Naive thymus-derived CD4-positive, alpha-beta T cell (primary cell): ENCODE measurements around the gene HIVEP3. TPM values are rescaled to one million over a fixed set of nuclear protein-coding genes. Genes with fewer than 3 reads are reported as not detected.
"Not testable (repeated sequence)": the region's sequence is repeated elsewhere in the genome, so short reads cannot be mapped to it uniquely, and the experiment has no call there.

Experiments
- ATAC-seq: fragments of 150-1000 bp; cut with Tn5 transposase; 2 replicates; pipeline ENCODE4 v1.10.0; 2021; ENCODE audit warnings: mild to moderate bottlenecking, moderate library complexity
- CTCF ChIA-PET: fragments of 350-600 bp; sonication (Branson Sonifier 250); formaldehyde crosslinking; loops from one replicate; lab custom pipeline; 2021; ENCODE audit warnings: antibody characterized with exemption; lab: Charles Lee
- POLR2A ChIA-PET: fragments of 350-600 bp; sonication (Branson Sonifier 250); formaldehyde crosslinking; loops from one replicate; lab custom pipeline; 2021; ENCODE audit warnings: antibody characterized with exemption, inconsistent platforms; lab: Charles Lee
- DNase-seq, 9 donors: peaks; one replicate each; pipeline versions ENCODE4 v3.0.0 to v3.0.0-alpha.2; 2020 to 2022; ENCODE audit warnings: mixed read lengths in 1 of 9
- H3K27ac ChIP-seq: one replicate; pipeline ENCODE4 v1.7.0; 2013; ENCODE audit warnings: mild to moderate bottlenecking, low read depth, low read length, moderate library complexity
- H3K27me3 ChIP-seq, 2 donors: one replicate each; pipeline ENCODE4 v1.7.0; 2013; ENCODE audit warnings: low read length in 2 of 2, mild to moderate bottlenecking in 2 of 2, moderate library complexity in 2 of 2; ENCODE audit not compliant: control insufficient read depth in 2 of 2, insufficient read depth in 2 of 2
- H3K36me3 ChIP-seq, 3 experiments: 1 replicate in 2 of 3; 2 replicates in 1 of 3; pipeline ENCODE4 v1.7.0; 2013; ENCODE audit warnings: low read length in 3 of 3, mild to moderate bottlenecking in 3 of 3, moderate library complexity in 1 of 3; ENCODE audit not compliant: insufficient read depth in 3 of 3, control insufficient read depth in 2 of 3
- H3K4me1 ChIP-seq, 2 donors: one replicate each; pipeline ENCODE4 v1.7.0; 2013; ENCODE audit warnings: low read length in 2 of 2, mild to moderate bottlenecking in 2 of 2, moderate library complexity in 1 of 2; ENCODE audit not compliant: control insufficient read depth in 2 of 2, insufficient read depth in 2 of 2
- H3K4me3 ChIP-seq: 2 replicates; pipeline ENCODE4 v1.7.0; 2013; ENCODE audit warnings: mild to moderate bottlenecking, low read length
- H3K9me3 ChIP-seq, 3 experiments: 1 replicate in 2 of 3; 2 replicates in 1 of 3; pipeline ENCODE4 v1.7.0; 2013; ENCODE audit warnings: low read length in 3 of 3; ENCODE audit not compliant: control insufficient read depth in 2 of 3
- H3K27ac Mint-ChIP-seq, 9 donors: one replicate each; pipeline ENCODE4 v1.8.0; 2020 to 2022; ENCODE audit warnings: mixed read lengths in 9 of 9, mild to moderate bottlenecking in 8 of 9, moderate library complexity in 5 of 9, inconsistent platforms in 2 of 9
- H3K27me3 Mint-ChIP-seq, 5 donors: one replicate each; pipeline ENCODE4 v1.8.0; 2021 to 2022; ENCODE audit warnings: mixed read lengths in 5 of 5, mild to moderate bottlenecking in 1 of 5
- H3K36me3 Mint-ChIP-seq, 5 donors: one replicate each; pipeline ENCODE4 v1.8.0; 2020 to 2022; ENCODE audit warnings: mixed read lengths in 5 of 5, mild to moderate bottlenecking in 3 of 5, inconsistent platforms in 1 of 5
- H3K4me1 Mint-ChIP-seq, 7 donors: one replicate each; pipeline ENCODE4 v1.8.0; 2020 to 2022; ENCODE audit warnings: mixed read lengths in 7 of 7, mild to moderate bottlenecking in 3 of 7, inconsistent platforms in 1 of 7
- H3K4me3 Mint-ChIP-seq, 10 donors: one replicate each; pipeline ENCODE4 v1.8.0; 2020 to 2022; ENCODE audit warnings: mild to moderate bottlenecking in 10 of 10, mixed read lengths in 10 of 10, moderate library complexity in 6 of 10, inconsistent platforms in 2 of 10
- H3K9me3 Mint-ChIP-seq, 11 donors: one replicate each; pipeline ENCODE4 v1.8.0; 2020 to 2022; ENCODE audit warnings: mixed read lengths in 11 of 11, mild to moderate bottlenecking in 4 of 11, inconsistent platforms in 1 of 11, moderate library complexity in 1 of 11
- intact Hi-C, 2 donors: fragments of 100-400 bp; cut with micrococcal nuclease; formaldehyde crosslinking; loops; one replicate each; pipeline ENCODE4 v1.15.1; 2023
- polyA plus RNA-seq, 2 donors: library from polyadenylated mRNA; unstranded; fragments of 300-500 nt; fragmentation: Illumina TruSeq; gene quantifications; one replicate each; pipeline ENCODE4 v1.2.3, GENCODE V29; 2021
- total RNA-seq, 6 experiments: library from RNA in 5 of 6; stranded (reverse) in 5 of 6; gene quantifications; 1 replicate in 5 of 6; 2 replicates in 1 of 6; pipeline ENCODE4 v1.2.3 and lab custom pipeline; 2021 to 2026

The HIVEP3 gene
- total and polyA plus RNA-seq, 7 experiments from 2014 or later: 4.3 to 19.1 (median 7.0) TPM

DNA sequence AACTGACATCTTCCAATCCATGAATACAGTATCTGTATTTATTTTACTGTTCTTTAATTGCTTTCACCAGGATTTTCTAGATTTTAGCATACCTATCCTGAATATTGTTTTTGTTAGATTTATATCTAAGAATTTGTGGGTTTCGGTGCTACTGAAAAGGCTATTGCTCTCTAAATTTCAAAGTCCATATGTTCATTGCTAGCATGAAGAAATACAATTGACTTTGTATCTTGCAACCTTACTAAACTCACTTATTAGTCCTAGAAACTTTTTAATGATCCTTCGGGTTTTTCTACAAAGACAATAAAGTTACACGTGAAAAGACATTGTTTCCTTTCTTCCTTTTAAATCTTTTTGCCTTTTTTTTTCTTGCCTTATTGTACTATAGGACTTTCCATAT, 12.9 kb upstream of the HIVEP3 start:
- Histone ChIP-seq H3K27ac (no peak overlapping the region), H3K4me1 (no peaks in the 10 kb centered on the region), H3K27me3 (no peaks in the 10 kb centered on the region), H3K9me3 (no peaks in the 10 kb centered on the region), H3K36me3 (no peaks in the 10 kb centered on the region), H3K4me3 (no peak overlapping the region)
- POLR2A ChIA-PET: no interaction called here
- peaks cover 0 to 42% (median 0%) of the 10 kb centered on the region in 5 donors for H3K27me3 Mint-ChIP-seq
- no peak overlapping the region for H3K27ac Mint-ChIP-seq
- DNase-seq (no peak), ATAC-seq (no peak)
- intact Hi-C loops: loop anchor here in 1 of 2 donors (10.0 kb wide), 1 partner anchor 53 kb away; no protein-coding TSS in a partner anchor
- H3K4me1 Mint-ChIP-seq: peaks cover 0 to 9% (median 0%) of the 10 kb centered on the region in 7 donors
- H3K4me3 Mint-ChIP-seq: no peak overlapping the region
- peaks cover 0 to 11% (median 0%) of the 10 kb centered on the region in 5 donors for H3K36me3 Mint-ChIP-seq
- H3K9me3 Mint-ChIP-seq: peaks cover 0 to 6% (median 0%) of the 10 kb centered on the region in 11 donors
- CTCF ChIA-PET: no interaction called here

DNA sequence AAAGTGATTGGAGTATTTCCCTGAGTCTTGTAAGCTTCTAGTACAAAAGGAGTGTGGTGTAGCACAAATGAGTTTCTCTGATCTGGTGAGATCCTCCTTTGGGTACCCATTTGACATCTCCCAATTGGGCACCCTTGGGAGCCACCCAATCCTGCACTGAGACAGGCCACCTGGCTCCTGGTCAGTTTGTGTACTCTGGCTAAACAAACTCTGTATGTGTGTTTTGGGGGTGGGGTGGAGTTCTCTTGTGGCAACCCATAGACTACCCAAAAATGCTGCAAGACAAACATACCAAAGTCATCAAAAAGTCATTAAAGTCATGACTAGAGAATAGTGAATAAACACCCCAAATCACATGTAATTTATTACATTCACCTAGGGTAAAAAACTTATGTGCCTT, 8.4 kb upstream of the HIVEP3 start:
- Mint-ChIP-seq H3K4me1 (peaks cover 0 to 5% (median 0%) of the 10 kb centered on the region in 7 donors), H3K36me3 (no peaks in the 10 kb centered on the region), H3K27me3 (peaks cover 0 to 50% (median 0%) of the 10 kb centered on the region in 5 donors), H3K4me3 (no peak overlapping the region), H3K27ac (no peak overlapping the region), H3K9me3 (peaks cover 0 to 5% (median 0%) of the 10 kb centered on the region in 11 donors)
- no peaks in the 10 kb centered on the region for H3K36me3 ChIP-seq
- DNase-seq (no peak), ATAC-seq (no peak)
- ChIA-PET POLR2A (no interaction called here), CTCF (interaction anchor here (0.6 kb wide), 1 partner anchor 125 kb away, joined by 6 read pairs; no protein-coding TSS in a partner anchor)
- no peaks in the 10 kb centered on the region for H3K9me3 ChIP-seq
- no peak overlapping the region for H3K4me3 ChIP-seq
- no peaks in the 10 kb centered on the region for H3K27me3 ChIP-seq
- intact Hi-C loops: no loop called here
- no peaks in the 10 kb centered on the region for H3K4me1 ChIP-seq
- no peak overlapping the region for H3K27ac ChIP-seq

DNA sequence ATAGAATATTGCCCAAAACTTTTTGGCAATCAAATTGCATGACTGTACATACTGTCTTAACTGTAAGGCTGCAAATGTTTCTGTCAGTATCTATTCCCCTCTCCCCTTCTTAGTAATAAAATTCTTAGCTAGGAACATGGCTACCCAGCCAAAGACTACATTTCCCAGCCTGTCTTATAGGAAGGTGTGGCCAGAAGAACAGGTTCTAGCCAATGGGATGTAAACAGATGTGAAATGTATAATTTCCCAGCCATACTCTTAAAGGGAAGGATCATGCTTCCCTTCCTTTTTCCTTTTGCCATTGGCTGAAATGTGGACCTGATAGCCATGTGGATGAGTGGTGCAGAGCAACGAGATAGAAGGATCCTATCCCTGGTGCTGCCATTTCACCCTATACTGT, 7.0 kb upstream of the HIVEP3 start:
- Mint-ChIP-seq H3K27me3 (peaks cover 0 to 48% (median 0%) of the 10 kb centered on the region in 5 donors), H3K9me3 (peaks cover 0 to 12% (median 0%) of the 10 kb centered on the region in 11 donors)

DNA sequence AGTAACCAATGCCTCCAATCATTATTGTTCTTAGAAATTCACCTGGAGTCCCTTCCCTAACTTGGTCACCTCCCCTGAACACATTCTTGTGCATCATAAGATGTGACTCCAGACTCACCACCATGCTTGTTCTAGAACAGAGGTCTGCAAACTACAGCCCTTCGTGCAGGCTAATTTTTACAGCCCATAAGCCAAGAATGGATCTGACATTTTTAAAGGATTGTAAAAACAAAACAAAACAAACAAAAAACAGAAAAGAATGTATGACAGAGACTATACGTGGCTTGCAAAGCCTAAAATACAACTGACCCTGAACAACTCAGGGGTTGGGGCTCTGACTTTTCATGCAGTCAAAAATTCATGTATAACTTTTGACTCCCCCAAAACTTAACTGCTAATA, 6.2 kb upstream of the HIVEP3 start:
- peaks cover 0 to 4% (median 0%) of the 10 kb centered on the region in 5 donors for H3K36me3 Mint-ChIP-seq
- Histone ChIP-seq H3K4me3 (no peak overlapping the region), H3K27ac (no peak overlapping the region), H3K27me3 (no peaks in the 10 kb centered on the region), H3K4me1 (peaks cover 6 to 9% of the 10 kb centered on the region in 2 donors), H3K9me3 (no peaks in the 10 kb centered on the region), H3K36me3 (no peaks in the 10 kb centered on the region)
- DNase-seq (no peak), ATAC-seq (no peak)
- intact Hi-C loops: no loop called here
- POLR2A ChIA-PET: no interaction called here
- peaks cover 0 to 12% (median 0%) of the 10 kb centered on the region in 11 donors for H3K9me3 Mint-ChIP-seq
- CTCF ChIA-PET: no interaction called here
- H3K4me3 Mint-ChIP-seq: no peak overlapping the region
- peaks cover 1 to 16% (median 11%) of the 10 kb centered on the region in 7 donors for H3K4me1 Mint-ChIP-seq
- H3K27ac Mint-ChIP-seq: peak overlapping the region in 1 of 9 donors; percentile 3
- H3K27me3 Mint-ChIP-seq: peaks cover 0 to 43% (median 0%) of the 10 kb centered on the region in 5 donors

More for the DNA sequence above, 7.0 kb upstream of the HIVEP3 start:
- H3K4me3 ChIP-seq: no peak overlapping the region
- no peaks in the 10 kb centered on the region for H3K36me3 ChIP-seq
- H3K27me3 ChIP-seq: no peaks in the 10 kb centered on the region
- DNase-seq: no peak
- no peak for ATAC-seq
- POLR2A ChIA-PET: interaction anchor here (1.1 to 1.3 kb wide), 2 partner anchors 10 to 531 kb away, joined by 3 to 4 read pairs; no protein-coding TSS in a partner anchor
- peaks cover 0 to 2% of the 10 kb centered on the region in 2 donors for H3K4me1 ChIP-seq
- H3K4me1 Mint-ChIP-seq: peaks cover 0 to 8% (median 3%) of the 10 kb centered on the region in 7 donors
- CTCF ChIA-PET: no interaction called here
- intact Hi-C loops: no loop called here
- H3K27ac Mint-ChIP-seq: no peak overlapping the region
- H3K9me3 ChIP-seq: no peaks in the 10 kb centered on the region
- no peak overlapping the region for H3K27ac ChIP-seq
- H3K36me3 Mint-ChIP-seq: peaks cover 0 to 4% (median 0%) of the 10 kb centered on the region in 5 donors
- H3K4me3 Mint-ChIP-seq: no peak overlapping the region

DNA sequence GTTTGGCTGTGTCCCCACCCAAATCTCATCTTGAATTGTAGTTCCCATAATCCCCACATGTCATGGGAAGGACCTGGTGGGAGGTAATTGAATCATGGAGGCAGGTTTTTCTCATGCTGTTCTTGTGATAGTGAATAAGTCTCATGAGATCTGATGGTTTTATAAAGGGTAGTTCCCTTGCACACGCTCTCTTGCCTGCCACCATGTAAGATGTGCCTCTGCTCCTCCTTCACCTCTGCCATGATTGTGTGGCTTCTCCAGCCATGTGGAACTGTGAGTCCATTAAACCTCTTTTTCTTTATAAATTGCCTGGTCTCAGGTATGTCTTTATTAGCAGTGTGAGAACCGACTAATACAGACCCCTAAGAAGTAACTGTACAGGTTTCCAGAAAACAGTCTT, 2.5 kb upstream of the HIVEP3 start:
- ATAC-seq, CTCF ChIA-PET, DNase-seq, H3K36me3 ChIP-seq, H3K9me3 ChIP-seq, intact Hi-C loops, H3K4me3 ChIP-seq, H3K27ac ChIP-seq, H3K27me3 ChIP-seq, H3K36me3 Mint-ChIP-seq: not testable (repeated sequence)
- Mint-ChIP-seq H3K4me3 (peak overlapping the region in 3 of 10 donors; percentile 66 to 97 (median 92)), H3K9me3 (peaks cover 0 to 12% (median 0%) of the 10 kb centered on the region in 11 donors), H3K27ac (peak overlapping the region in 5 of 9 donors; percentile 60 to 94 (median 84)), H3K27me3 (peaks cover 0 to 20% (median 0%) of the 10 kb centered on the region in 5 donors), H3K4me1 (peaks cover 26 to 48% (median 44%) of the 10 kb centered on the region in 7 donors)
- POLR2A ChIA-PET: interaction anchor here (12.7 kb wide), 1 partner anchor 23 kb away, joined by 344 read pairs; no protein-coding TSS in a partner anchor
- peaks cover 34 to 40% of the 10 kb centered on the region in 2 donors for H3K4me1 ChIP-seq

DNA sequence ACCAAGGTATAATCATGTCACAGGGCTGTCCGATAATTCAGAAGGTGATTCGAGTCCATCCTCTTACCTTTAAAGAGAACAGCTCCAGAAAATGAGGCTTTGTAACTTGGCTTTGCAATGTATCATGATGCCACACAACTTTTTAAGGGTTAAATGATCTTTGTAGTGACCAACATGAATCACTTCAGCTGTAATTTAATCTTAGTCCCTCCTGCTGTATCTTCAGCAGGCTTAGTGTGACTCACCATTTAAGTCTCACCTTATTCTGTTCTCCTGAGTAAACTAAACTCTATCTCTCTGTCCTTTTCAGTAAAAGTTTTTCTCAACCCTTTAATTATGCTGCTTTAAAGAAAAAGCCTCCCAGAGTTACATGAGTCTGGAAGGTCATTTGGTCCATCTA, 1.9 kb upstream of the HIVEP3 start:
- peaks cover 41 to 46% of the 10 kb centered on the region in 2 donors for H3K4me1 ChIP-seq
- H3K27ac ChIP-seq: peak overlapping the region; percentile 52
- ATAC-seq (no peak), DNase-seq (no peak)
- peak overlapping the region; percentile 84 to 99 (median 96) for H3K27ac Mint-ChIP-seq
- H3K4me1 Mint-ChIP-seq: peaks cover 33 to 54% (median 49%) of the 10 kb centered on the region in 7 donors
- peak overlapping the region in 8 of 10 donors; percentile 66 to 97 (median 94) for H3K4me3 Mint-ChIP-seq
- H3K27me3 Mint-ChIP-seq: peaks cover 0 to 18% (median 0%) of the 10 kb centered on the region in 5 donors
- intact Hi-C loops: loop anchor here (1.0 kb wide), 2 partner anchors 22 to 29 kb away; no protein-coding TSS in a partner anchor
- no peak overlapping the region for H3K4me3 ChIP-seq
- H3K27me3 ChIP-seq: no peaks in the 10 kb centered on the region
- POLR2A ChIA-PET: interaction anchor here (0.7 to 12.7 kb wide), 10 partner anchors 10 to 1538 kb away, joined by 3 to 344 read pairs (median 4); no protein-coding TSS in a partner anchor
- H3K36me3 ChIP-seq: no peaks in the 10 kb centered on the region
- no peaks in the 10 kb centered on the region for H3K9me3 ChIP-seq
- peaks cover 0 to 12% (median 0%) of the 10 kb centered on the region in 11 donors for H3K9me3 Mint-ChIP-seq
- CTCF ChIA-PET: interaction anchor here (5.7 kb wide), 1 partner anchor 28 kb away, joined by 38 read pairs; no protein-coding TSS in a partner anchor
- H3K36me3 Mint-ChIP-seq: peaks cover 0 to 9% (median 0%) of the 10 kb centered on the region in 5 donors
